HG03378 (cell line): ENCODE results near the gene CTSE.
"Not testable (repeated sequence)": the region's sequence is repeated elsewhere in the genome, so short reads cannot be mapped to it uniquely, and the experiment has no call there.

Experiments
- ATAC-seq: cut with Tn5 transposase; IDR thresholded peaks from one replicate; pipeline ENCODE4 v1.9.1; 2021; ENCODE audit warnings: mild to moderate bottlenecking, moderate library complexity; ENCODE audit not compliant: unreplicated experiment

The CTSE gene

DNA sequence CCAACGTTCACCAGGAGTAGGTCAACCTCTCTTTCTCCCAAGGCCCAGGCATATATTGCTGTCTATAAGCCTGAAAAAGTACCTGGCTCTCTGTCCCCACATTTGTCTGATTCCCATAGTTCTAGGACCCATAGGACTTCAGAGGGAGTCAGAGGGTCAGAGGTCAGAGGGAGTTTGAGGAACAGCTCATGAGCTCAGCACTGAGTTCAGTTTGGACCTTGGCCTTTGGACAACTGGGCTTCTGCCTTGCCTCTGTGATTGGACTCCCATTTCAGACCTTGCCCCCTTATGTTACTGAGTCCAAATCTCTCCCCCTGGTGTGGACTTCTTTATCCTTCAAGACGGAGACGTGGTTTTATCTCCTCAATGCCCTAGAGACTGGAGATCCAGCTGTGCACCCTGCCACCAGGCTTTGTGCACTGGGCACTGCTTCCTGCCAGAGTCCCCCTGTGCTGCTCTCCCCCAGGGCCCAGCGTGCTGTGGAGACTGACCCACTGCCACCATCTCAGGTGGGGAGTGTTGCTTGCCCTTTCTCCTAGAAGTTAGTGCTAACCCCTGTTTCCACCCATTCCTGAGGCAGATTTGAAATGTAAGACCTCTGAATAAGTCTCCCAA is 3.2 kb downstream of the CTSE start:
- ATAC-seq, result no peak

DNA sequence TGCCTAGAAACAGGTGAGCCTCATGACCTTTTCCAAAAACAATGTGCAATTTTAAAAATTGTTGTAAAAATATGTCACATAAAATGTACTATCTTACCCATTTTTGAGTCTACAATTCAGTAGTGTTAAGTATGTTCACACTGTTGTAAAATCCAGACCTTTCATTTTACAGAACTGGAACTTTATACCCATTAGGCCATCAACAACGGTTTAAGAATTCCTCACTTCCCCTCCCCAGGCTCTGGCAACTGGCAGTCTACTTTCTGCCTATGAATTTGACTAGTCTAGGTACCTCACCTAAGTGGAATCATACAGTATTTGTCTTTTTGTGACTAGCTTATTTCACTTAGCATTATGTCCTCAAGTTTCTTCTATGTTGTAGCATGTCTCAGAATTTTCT is 8.6 kb downstream of the CTSE start:
- no peak for ATAC-seq

DNA sequence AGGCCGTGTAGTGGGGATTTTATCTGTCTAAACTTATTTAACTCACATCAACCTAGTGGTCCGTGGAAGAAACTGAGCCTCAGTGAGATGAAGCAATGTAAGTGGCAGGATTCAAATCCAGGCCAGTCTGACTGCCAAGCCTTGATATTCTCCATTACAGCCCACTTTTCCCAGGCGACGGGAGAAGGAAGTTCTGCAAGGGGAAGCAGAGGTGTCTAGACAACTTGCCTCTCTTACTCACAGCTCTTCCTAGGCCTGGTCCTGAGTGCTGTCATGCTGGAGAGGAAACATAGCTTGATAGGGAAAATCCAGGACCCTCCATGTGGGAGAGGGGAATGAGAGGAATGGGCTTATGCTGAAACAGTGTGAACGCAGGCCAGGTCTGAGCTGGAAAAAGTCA is 9.1 kb downstream of the CTSE start:
- ATAC-seq, result no peak

DNA sequence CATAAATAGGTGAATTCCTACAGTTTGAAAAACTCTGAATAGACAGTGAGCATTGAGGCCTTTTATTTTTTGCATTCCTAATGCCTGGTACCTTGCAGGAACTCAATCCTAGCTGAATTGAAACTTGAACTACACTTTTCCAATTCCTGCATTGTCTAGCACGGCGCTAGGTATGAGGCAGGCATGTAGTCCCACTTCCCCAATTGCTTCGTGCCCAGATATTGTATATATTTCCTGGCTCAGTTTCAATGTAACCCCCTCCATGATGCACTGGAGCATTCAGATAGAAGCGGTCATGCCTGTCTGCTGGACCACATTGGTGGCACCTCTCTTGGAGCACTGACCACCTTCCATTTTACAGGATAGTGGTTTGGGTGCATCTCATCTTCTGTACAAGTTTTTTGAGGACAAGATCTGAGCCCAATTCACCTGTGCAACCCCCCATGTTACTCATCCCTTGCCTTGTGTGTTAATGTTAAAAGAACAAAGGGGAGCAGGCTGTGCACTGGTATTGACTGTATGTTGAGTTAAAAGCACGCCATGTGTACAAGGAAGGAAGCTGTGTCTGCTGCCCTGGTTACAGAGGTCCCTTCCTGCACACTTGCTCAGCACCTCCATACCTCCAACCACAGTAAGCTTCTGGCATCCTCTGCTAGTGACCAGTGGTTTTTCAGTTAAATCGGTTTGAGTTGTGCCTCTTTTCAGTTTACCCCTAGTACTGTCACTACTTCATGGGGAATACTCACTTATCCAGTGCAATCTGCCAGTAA is 10.5 kb downstream of the CTSE start:
- no peak for ATAC-seq

DNA sequence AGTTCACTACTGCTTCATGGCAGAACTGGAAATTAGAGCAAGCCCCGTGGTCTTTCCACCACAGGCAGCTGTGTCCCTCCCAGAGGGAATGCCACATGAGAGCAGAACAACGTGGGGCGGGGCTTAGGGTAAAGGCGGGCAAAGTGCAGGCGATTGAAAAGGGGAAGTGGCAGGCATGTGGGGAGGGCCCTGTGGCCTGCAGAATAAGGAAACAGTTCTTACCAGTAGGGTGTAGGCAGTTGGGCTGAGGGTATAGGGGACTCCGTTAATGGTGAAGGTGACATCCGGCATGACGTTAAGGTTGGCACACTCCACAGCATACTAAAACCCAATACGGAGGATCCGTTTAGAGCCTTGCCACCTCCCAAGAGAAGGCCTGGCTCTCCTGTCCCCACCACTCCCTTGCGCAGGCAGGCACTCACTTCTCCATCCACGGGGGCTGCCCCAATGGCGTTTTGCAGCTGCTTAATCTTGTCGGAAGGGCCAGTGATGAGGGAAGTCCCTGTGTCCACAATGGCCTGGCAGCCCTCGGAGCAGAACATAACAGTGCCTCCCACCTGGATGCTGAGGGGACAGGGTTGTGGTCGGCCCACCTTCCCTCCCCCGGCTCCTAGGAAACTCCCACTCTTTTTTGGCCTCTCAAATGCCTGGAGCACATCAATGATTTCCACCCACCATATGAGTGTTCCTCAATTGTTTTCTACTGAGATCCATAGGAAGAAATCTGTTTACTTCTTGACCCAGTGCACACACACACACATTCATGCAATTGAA is 11.4 kb downstream of the CTSE start:
- peak; percentile 93 for ATAC-seq

DNA sequence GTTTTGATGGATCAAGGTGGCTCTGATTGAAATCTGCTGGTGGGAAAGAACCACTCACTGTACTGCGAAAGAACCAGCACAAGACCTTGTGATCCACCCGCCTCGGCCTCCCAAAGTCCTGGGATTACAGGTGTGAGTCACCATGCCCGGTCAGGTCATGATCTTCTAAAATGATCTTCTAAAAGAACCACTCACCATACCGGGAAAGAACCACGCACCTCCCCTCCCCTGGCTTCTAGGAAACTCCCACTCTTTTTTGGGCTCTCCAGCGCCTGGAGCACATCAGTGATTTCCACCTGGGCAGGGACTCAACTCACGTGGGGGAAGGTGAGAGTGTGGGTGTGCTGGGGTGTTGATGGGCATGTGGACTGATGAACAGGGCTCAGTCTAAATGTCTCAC is 12.6 kb downstream of the CTSE start:
- no peak for ATAC-seq

DNA sequence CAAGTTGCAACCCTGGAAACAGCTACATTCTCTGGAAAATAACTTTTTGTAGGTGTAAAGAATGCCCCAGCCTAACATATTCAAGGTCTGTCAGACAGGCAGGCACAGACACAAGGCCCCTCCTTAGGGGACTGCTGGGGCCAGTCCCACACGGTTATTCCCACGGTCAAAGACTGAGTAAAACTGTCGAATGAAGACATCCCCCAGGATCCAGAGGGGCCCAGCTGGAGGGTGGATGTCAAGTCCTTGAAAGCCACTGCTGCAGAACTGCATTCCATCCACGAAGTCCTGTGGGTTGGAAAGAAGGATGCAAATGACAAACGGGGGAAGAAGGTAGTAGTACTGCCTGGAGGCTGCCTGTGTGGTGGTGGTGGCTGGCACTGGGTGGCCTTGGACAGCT is 13.6 kb downstream of the CTSE start:
- no peak for ATAC-seq

DNA sequence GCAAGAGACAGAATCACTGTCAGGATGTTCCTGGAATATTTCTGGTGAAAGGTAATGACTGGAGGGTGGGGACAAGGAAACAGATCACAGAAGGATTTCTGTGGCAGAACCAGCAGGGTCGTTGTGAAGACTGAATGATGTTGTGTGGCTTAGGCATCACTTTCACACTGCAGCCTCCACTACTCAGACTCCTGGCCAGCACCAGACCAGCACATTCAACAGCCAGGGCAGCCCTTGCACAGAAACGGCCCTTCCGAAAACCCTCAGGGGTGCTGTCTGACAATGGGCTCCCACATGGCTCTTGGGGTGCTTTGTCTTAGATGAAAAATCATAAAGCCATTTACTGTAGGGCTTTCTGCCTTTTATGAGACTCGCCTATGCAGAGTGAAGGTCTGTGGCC is 16.7 kb downstream of the CTSE start:
- ATAC-seq, result no peak

DNA sequence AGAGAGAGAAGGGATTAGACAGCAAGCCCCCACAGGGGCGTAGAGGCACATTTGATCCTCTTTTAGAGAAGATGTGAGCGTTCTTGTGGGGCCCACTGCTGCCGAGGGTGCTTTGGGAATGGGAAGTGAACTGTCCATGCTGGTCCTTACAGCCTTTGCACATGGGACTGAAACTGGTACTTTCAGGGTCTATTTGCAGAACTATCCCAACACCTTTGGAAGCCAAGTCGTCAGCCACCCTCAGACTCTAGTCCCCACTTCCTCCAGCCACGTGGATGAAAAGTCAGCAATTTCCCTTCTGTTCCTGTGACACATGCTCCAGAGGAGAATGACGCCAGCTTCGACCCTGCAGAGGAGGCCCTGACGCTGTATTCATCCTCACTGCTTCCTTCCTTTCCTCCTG is 17.9 kb downstream of the CTSE start:
- no peak for ATAC-seq

DNA sequence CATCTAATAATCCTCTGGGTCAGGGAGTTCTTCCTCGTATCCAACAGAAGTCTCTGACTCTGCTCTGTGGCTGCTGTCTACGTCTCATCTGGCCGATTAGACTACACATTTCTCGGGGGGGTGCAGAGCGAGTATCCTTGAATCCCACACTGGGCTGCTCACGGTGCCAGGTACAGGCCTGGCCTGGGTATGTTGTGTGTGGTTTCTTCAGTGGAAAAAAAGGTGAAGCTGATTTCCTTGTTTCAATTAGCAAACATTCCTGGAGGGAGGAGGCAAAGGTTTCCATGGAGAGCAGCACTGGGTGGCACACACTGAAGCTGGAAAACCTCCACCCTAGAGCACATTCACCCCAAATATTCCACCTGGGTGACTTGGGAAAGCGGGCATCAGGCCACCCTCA is 18.5 kb downstream of the CTSE start:
- no peak for ATAC-seq

DNA sequence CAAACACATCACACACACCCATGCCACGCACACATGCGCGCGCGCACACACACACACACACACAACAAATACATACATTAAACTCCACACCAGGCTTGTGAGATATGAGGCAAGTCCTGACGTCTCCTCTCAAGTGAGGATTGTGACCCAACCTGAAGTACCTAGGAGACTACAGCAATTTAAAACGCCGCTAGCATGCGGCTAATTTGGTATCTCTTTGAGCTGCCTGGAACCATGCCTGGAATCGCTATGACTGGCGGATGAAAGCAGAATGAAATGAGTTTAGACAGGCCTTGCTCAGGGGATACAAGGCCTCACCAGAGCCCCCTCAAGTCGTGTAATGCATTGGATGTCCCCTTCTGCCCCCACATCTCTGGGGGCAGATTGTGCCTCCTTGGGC is 18.9 kb downstream of the CTSE start:
- ATAC-seq, result no peak

DNA sequence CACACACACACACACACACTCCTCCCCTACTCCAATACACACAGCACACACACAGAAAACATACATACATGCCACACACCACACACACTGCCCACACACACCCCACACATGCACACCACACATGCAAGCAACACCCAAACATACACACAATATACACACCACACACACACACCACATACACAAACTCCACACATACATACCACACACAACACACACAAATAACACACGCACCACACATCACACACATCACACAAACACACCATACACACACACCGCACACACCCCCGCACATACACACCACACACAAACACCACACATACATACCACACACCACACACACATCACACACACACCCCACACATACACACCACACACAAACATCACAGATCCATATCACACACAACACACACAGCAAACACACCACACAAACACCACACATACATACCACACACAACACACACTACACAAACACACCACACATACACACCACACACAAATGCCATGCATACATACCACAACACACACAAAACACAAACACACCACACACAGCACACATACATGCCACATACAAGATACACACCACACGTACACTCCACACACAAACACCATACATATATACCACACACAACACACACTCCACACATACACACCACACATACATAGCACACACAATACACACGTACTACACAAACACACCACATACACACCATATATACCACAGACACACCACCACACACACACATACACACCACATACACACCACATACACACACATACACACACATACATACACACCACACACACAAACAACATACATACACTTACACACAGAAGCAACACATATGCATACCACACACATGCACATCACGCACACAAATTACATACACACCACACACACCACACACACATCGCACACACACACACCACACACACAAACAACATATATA is 19.6 kb downstream of the CTSE start:
- no peak for ATAC-seq

DNA sequence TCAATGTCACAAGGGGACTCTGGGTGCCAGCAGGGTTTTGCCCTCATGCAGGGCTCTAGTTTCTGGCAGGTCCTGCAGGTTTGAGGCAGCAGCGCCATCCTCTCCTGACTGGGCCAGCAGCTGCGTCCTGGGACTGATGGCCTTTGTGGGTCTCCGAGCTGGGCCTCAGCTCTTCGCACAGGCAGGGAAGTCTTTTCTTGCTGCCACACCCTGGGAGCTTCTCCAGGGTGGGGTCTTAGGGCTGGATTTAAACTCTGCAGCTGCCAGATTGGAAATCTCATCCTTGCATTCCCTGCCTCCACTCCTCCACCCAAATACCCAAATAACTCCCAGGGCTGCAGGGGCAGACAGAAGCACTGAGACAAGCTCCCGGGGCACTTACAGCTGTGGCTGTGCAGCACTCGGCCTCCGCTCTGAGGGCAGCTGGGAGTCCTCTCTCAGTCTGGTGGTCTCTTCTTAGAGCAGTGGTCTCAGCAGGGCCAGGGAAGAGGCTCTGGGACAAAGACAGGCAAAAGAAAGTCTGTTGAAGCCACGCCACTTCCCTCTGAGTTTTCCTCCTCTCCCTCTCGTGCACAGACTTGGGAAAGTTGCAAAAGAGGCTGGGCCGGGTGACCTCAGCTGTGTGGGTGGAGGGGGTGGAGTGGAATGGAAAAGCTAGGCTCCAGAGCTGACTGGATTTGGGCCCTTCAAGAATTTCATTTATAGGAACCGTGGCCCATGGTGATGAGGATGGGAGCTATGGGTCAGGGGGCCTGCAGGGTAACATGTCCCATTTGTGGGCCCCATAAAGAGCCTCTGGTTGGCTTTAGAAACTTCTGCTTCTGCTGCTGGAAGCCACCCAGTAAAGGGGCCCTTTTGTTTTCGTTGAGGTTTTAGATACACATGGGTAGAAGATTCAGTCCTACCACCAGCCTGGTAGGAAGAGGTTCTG is 20.6 kb downstream of the CTSE start, which contains the start of gene RAB7B:
RAB7B (minus strand) TSS at position 525 of the 931 bp plus-strand sequence. CDS start 9,260 bp downstream, outside the sequence.
- no peak for ATAC-seq

DNA sequence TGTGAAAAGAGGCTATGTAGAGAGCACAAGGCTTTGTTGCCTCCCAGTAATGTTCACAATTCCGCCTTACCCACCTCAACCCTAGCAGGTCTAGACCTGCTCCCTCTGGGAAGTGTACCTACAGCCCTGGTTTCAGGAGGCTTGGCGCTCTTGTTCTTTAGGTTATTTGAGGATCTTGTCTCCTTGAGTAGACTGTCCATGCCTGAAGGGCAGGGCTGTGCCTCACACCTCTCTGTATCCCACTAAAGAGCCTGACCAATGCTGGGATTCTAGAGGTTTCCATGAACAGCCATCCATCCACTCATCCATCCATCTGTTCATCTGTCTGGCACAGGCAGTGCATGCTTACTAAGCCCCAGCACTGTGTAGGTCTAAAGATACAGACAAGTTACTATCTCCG is 21.5 kb downstream of the CTSE start:
- ATAC-seq, result no peak

DNA sequence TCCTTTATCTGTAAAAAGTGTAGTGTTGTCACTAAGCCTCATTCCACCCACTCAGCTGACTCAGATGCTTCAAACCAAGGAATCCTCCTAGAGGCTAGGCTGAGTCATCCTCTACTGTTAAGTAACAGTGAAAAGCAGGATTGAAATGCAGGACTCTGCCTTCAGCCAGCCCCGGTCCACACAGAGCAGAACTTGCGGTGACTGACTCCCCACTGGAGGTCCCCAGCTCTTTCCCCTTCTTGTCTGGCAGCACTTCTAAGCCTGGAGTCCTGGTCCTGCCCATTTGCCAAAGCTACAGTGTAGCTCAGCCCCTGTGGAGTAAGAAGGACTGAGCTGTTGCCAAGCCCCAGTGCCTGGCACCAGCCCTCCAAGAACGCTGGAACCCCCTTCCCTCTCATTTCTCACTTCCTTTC is 22.2 kb downstream of the CTSE start:
- no peak for ATAC-seq

DNA sequence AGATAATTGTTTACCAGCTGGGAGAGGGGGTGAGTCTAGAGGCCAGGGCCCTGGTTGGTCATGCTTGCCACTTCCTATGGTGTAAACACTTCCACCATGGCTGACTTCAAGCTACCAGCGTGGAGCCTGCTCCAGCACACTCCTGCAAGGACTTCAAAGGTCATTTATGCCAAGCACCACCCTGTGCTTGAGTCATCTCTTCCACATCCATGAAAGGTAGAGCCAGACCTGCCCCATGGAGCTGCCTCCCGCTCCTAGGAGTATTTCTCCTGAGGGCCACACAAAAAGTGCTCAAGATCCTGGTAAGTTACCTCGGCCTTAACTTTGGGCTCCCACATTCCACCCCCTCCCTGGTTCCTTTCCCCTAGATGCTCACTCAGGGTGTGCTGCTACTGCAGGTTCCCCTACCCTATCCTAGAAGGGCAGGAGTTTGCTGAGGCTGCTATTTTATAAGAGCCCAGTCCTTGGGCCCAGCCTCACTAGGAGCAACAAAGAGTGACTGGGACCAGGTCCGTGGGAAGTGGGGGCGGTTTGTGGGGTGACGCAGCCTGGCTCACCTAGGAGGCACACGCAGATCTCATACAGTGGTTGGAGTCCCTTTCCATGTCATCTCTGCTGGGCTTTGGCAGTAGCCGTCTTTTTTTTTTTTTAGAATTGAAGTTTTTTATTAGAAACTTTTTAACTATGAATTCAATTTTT is 22.9 kb downstream of the CTSE start:
- no peak for ATAC-seq

DNA sequence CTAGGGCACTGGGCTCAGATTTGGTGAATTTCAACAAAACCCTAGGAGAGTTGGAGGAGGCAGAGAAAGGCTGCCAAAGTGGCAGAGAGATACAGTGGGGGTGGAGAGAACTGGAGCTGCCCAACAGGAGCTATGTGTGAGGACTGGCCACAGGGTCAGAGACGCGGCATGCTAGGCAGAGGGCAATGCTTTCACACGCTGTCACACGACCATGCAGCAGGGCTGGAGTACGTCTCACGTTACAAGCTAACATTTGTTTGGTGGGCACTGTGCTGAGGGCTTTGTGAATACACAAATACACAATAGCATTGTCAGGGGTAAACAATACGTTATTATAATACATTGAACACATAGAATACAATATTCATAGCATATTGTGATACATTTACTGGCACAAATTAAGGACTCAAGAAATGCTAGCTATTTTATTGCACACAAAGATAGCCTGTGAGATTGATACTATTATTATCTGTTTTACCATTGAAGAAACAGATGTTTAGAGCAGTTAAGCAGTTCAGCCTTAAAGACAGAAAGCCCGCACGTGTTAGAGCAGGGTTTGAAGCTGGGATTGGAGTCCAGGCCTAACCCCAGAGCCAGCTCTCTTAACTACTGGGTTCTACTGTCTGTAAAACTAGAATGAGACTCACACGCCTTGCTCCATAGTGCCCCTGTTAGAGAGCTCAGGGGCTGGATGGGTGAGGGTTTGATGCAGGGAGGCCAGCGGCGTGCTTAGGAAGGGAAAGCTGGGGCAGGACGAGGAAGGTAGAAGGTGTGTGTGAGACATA is 25.0 kb downstream of the CTSE start:
- no peak for ATAC-seq

DNA sequence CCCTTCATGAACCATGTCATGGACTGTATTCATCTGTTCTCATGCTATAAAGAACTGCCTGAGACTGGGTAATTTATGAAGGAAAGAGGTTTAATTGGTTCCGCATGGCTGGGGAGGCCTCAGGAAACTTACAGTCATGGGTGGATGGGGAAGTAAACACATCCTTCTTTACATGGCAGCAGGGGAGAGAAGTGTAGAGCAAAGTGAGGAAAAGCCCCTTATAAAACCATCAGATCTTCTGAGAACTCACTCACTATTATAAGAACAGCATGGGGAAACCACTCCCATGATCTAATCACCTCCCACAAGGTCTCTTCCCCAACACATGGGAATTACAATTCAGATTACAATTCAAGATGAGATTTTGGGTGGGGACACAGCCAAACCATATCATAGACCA is 27.1 kb downstream of the CTSE start:
- not testable (repeated sequence) for ATAC-seq
